ENCODE results near the gene C3orf85.

GRCh38 chr3:109116031-109116430 lies 20.5 kb upstream of the C3orf85 start:
- TF ChIP-seq CTCF (optimal IDR thresholded peaks at IDR 0.05 in 1 of 3, IDR thresholded peaks at IDR 0.05 in 1 of 3, conservative IDR thresholded peaks at IDR 0.05 in 1 of 3; ENCODE audit: extremely low read depth in 1 of 3, insufficient read depth in 2 of 3, low read length in 3 of 3), result no peak
- no peak for TF ChIP-seq EZH2 (IDR thresholded peaks at IDR 0.05; ENCODE audit: low read length)
